ENCODE results near the gene SMOC2.
A peak's percentile ranks its signal among the peaks of the same experiment; 100 is the strongest.
"Not testable (repeated sequence)": the region's sequence is repeated elsewhere in the genome, so short reads cannot be mapped to it uniquely, and the experiment has no call there.

Gene SMOC2

DNA sequence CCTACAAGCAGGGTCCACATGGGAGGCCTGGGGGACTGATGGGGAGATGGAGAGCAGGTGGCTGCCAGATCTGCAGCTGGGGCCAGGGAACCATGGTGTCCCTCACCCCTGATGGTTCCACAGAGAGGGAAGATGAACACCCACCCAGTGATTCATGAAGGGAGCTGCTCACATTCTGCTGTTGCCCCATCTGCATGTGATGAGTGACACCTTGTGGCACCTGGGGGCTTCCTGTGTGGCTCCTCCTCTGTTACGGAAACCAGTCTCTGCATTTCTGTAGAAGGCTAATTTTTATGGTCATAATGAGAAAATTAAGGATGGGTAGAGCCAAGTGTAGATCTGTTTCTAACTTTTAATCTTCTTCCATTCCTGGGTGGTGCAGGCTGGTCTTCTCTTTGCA, 217.1 kb downstream of the SMOC2 start:
- no peak for DNase-seq (ENCODE audit: low spot score)

DNA sequence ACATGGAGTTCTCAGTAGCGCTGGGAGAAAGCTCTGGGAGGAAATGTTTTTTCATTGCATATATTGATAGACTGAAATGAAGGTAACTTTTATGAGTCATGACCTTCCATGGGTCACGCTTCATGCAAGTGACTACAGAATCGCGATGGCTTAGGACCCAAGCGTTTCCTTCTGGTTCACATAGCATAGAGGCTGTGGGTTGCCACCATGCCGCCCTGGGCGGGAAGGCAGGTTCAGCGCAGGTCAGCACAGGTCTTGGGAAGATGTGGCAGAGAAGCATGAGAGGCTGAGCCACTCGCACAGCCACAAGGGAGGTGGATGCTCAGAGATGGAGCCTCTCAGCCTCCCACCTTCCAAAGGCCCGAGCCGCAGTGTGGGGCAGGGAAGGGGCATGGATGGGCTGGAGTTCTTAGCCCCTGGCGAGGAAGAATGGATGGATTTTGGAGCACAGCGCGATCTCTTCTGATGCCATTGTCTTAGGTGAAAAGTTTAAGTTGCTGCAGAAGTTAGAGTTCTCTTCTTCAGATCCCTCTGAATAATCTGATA, 219.5 kb downstream of the SMOC2 start:
- DNase-seq (ENCODE audit: low spot score): no peak

DNA sequence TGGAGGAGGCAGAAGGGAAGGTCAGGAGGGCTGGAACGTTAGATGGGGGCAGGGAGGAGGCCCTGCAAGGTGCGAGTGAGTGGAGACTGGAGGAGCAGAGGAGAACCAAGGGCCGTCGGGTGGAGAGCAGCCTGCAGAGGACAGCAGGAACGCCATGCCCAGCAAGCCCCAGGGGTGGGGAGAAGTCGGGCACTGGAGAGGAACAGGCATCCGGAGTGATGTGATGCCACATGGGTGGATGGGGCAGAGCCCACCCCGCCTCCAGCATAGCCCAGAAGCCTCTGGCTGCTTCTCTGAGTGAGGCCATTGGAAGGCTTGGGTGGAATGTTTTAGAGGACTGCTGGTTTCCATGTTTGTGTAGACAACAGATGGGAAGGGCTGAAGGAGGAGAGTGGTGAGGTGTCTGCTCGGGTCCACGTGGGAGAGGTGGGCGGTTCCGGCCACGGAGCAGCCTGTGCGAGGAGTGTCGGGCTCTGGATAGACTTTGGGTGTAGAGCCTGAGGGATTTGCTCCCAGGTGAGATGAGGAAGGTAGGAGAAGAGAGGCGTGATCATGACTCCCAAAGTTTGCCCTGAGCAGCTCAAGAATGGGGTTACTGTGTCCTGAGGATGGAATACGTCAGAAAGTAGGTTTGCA, 221.4 kb downstream of the SMOC2 start:
- DNase-seq (ENCODE audit: low spot score): no peak

DNA sequence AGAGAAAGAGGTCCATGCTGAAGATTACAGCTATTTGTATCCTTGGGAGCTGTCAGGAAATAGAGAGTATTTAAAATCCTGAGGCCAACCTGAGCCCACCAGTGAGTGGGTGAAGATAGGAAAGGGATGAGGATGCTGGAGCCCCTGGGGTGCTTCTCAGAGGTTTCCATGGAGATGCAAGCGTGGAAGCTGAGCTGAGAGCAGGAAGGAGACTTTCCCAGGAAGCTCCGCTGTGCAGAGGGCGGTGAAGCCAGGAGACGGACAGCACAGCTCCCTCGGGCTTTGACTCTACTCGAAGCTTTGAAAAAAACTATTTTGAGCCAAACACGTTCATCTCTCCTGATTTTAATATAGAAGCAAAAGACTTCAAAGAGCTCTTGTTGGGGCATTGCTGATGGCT, 222.1 kb downstream of the SMOC2 start:
- no peak for DNase-seq (ENCODE audit: low spot score)

DNA sequence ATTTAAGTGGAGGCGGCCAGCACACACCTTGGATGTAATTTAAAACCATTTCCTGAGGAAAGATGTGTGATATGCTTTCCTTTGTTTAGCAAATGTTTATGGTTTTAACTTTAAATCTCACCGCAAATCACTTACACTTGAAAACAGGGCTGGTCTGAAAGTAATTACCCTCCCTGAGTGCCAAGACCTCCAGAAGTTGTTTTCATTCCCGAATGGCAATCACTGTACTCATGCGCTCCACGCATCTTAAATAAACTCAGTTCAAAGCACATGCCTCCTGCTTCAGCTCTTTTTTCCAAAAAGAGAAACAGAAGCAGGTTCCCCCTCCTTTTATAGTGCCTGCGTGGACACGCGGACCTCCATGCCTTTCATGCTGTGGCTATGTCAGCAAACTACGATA, 224.0 kb downstream of the SMOC2 start:
- no peak for DNase-seq (ENCODE audit: low spot score)

DNA sequence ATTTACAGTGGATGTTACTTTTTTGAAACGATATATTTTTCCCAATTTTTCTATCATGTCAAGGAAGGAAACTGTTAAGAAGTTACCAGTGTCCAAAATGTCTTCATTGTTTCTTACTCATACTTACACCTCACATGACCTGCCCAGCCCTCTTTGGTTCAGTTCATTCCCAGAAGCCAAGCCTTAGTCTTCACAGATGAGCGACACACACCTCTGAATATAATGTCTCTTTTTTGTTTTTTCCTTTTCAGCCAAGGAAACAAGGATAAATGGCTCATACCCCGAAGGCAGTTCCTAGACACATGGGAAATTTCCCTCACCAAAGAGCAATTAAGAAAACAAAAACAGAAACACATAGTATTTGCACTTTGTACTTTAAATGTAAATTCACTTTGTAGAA, 225.2 kb downstream of the SMOC2 start:
- DNase-seq (ENCODE audit: low spot score): no peak

DNA sequence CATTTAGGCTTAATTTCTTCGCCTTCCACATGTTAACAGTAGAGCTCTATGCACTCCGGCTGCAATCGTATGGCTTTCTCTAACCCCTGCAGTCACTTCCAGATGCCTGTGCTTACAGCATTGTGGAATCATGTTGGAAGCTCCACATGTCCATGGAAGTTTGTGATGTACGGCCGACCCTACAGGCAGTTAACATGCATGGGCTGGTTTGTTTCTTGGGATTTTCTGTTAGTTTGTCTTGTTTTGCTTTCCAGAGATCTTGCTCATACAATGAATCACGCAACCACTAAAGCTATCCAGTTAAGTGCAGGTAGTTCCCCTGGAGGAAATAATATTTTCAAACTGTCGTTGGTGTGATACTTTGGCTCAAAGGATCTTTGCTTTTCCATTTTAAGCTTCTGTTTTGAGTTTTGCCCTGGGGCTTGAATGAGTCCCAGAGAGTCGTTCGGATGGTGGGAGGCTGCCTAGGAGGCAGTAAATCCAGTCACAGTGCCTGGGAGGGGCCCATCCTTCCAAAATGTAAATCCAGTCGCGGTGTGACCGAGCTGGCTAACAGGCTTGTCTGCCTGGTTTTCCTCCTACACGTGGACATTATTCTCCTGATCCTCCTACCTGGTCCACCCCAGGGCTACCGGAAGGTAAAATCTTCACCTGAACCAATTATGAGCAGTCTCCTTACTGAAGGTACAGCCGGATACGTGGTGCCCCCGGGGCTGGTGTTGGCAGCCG, 225.9 kb downstream of the SMOC2 start:
- no peak for DNase-seq (ENCODE audit: low spot score)

DNA sequence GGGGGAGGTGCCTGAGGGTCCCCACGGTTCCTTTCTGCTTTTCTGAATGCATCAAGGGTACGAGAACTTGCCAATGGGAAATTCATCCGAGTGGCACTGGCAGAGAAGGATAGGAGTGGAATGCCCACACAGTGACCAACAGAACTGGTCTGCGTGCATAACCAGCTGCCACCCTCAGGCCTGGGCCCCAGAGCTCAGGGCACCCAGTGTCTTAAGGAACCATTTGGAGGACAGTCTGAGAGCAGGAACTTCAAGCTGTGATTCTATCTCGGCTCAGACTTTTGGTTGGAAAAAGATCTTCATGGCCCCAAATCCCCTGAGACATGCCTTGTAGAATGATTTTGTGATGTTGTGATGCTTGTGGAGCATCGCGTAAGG, 226.4 kb downstream of the SMOC2 start:
- no peak for DNase-seq (ENCODE audit: low spot score)

DNA sequence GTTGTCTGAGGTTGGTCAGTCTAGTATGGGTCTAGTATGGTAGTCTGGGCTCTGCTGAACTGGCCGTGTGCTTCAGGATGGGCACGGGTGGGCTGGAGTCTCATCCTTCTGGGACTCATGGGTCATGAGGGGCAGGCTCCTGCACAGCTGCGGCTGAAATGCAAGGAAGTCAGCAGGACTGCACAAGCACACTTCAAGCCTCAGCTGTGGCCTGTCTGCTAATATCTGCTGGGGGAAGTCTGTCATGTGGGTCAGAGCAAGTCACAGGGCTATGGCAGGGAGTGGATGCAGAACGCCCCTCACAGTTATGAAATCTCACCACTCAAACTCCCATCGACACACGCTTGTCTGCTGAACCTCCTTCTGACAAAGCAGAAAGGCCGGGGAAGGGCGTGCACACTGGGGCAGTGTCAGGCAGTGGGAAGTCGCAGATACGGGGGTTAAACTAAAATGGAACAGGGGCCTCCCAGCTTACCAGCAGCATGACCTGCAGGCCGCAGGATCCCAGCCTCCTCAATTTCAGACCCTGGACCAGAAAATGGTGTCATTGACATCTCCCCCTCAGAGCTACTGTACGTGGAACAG, 229.5 kb downstream of the SMOC2 start:
- DNase-seq (ENCODE audit: low spot score): no peak

DNA sequence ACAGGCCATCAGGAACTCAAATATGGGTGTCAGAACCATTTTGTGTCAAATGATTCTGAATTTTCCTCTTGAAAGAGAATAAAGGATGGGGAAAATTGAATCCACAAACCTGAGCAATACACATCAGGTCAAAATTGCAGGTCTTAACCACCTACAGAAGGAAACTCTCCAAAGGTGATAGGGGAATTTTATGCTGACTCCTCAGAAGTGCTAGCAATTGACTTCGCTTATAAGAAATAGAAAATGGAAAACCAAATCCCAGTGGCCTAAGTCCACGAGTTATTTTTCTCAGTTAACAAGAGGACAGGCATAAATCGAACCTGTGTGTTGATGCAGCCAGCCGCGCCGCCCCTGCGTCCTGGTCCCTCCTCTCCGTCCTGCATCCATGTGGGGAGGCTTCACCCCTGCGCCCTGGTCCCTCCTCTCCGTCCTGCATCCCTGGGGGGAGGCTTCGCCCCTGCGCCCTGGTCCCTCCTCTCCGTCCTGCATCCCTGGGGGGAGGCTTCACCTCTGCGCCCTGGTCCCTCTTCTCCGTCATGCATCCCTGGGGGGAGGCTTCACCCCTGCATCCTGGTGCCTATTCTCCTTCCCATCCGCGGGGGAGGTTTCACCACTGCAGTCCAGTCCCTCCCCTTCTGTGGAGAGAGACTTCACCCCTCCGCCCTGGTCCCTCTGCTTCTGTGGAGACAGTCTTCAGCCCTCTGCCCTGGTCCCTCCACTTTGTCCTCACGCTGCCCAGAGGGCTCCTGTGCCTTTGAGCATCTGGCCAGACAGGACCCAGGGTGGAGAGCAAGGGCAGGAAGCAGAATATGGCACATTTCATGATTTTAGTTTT, 230.3 kb downstream of the SMOC2 start:
- no peak for DNase-seq (ENCODE audit: low spot score)

DNA sequence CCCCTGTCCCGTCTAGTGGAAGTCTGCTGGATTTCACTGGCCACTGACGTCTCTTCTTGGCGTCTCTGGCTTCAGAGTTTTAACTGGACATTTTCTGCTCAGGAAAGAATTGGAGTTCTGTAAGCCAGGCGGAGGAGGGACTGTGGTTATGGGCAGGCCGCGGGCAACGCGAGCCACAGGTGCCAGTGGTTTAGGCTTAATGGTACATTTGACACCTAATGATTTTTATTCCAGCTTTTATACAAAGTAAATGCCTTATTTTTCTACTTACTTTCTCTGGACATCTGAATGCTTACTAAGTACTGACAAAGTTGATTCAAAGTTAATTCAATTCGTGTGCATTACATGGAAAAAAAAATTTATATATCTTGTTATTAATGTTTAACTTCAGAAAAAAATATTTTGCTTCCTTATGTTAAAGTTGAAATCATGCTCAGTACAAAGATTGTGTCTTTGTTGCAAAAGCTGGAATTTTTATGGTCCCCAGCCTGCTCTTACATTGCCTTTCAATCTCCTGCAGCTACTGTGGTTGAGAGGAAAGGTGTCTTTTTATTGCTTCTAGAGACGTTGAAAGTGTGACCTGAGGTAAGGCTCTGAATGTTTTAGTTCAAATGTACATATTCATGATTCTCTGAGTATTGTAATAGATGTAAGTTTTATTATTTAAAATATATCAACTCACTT, 231.0 kb downstream of the SMOC2 start:
- DNase-seq (ENCODE audit: low spot score): no peak

DNA sequence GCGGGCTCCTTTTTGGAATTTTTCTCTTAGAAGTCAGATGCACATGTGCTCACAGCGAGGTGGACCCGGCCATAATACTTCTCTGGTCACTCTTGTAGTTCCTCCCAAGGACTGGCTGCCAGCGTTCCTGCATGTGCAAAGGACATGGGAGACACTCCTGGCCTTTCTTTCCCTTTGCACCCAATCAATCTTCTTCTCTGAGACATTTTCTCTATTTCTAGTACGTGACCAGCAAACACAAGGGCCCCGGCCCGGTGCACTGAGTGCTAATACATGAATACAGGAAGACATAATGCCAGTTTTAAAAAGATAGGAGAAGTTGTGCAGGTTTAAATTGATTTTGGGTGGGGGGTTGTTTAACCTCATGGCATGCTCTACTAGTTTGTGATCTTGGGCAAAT, 233.6 kb downstream of the SMOC2 start:
- no peak for DNase-seq (ENCODE audit: low spot score)

DNA sequence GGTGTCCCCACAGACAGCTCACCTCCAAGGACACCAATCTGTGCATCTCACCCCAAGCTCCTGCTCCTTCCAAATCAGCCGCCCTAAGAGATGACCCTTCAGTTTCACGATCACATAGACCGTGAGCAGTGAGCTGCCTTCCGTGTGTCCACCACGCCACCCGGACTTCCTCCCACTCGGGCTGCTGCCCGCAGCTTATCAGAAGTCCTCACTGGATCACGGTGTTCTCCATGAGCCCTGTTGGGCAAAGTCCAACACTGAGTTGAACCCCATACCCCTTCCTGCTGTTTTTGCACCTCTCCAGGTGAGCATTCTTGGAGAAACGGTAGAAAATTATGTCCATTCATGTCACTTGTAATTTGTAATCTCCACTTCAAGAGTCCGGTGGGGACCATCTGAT, 234.4 kb downstream of the SMOC2 start:
- DNase-seq (ENCODE audit: low spot score): no peak

DNA sequence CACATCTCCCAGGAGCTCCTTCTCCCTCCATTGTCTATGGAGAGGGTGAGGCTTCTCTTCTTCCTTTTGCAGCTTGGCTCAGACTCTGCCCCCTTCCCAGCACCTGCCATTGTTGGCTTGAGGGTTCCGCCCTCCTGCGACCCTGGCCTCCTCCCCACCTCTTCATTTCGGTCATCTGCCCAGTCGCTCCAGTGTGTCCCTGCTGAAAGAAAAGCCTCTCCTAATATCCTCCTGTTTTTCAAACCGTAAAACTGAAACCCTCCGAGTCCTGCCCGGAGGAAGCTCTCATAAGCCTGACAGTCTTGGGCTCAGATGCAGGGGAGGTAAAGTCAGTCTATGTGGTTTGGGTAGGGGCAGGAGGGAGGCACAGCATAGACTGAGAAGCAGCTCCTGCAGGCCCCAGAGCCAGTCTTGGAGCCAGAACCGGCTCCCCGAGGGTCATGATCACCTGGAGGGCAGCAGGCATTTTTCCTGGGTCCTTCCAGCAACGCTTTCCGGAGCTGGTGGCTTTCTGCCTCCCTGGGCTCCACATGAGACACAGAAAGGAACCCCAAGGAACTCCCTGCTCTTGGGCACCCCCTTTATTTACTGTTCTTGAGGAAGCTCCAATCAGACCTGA, 235.1 kb downstream of the SMOC2 start:
- DNase-seq (ENCODE audit: low spot score): no peak

DNA sequence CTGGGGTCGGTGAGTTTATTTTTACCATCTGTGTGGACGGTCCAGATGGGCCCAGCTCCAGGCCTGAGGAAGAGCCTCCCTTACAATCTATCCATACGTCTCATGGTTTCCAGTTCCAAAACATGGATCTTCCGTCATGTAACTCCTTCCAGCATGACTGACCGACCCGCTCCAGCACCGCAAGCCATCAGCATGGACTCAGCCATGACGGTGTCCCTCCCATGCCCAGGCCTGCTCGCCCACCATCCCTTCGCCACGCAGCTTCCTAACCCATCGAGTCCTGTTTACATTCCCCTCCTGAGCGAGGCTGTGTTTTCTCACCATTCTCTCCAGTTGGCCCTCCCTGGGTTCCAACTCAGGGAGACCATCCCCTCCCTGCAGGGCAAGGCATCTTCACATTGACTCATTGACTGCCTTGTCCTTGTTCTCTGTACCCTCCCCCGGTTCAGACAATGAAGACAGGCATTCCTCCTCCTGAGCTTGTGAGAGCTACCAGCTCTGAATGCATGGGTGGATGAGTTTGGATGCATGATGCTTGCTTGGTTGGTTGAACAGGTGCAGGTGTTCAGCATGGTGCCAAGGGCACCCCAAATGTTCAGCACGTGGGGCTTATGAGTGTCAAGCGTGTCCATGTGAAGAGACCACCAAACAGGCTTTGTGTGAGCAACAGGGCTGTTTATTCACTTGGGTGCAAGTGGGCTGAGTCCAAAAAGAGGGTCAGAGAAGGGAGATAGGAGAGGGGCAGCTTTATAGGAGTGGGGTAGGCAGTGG, 235.8 kb downstream of the SMOC2 start:
- DNase-seq (ENCODE audit: low spot score): no peak

DNA sequence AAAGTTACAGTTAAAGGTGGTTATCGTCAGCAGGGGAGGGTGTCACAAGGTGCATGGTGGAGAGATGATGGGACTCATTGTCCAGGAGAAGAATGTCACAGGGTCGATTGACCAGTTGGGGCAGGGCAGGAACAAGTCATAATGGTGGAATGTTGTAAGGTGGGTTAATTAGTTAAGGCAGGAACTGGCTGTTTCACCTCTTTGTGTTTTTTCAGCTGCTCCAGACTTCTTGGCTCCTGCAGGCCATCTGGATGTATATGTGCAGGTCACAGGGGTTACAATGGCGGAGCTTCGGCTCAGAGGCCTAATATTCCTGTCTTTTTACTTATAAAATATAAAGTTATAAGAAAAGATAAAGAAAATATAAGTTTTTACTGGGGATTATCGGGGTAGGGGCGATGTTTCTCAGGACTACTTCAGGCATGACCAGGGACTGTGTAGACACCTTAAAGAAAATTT, 236.4 kb downstream of the SMOC2 start:
- not testable (repeated sequence) for DNase-seq (ENCODE audit: low spot score)

DNA sequence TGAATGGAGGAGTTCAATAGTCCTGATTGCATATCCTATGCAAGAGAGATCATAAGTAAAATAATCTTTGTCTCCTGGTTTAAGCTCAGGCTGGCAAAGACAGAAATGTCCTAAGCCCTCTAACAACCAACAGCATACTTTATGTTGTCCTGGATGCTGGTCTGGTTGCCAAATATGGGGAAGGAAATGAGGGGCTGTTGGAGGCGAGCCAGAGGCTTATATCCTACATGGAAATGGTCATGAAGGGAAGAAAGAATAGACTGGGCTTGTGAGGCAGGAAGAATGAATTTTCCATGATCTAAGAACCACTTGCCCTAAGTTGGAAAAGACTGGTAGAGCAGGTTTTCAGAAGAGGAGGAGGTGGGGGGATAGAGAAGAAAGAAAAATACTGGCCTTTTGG, 237.1 kb downstream of the SMOC2 start:
- no peak for DNase-seq (ENCODE audit: low spot score)

DNA sequence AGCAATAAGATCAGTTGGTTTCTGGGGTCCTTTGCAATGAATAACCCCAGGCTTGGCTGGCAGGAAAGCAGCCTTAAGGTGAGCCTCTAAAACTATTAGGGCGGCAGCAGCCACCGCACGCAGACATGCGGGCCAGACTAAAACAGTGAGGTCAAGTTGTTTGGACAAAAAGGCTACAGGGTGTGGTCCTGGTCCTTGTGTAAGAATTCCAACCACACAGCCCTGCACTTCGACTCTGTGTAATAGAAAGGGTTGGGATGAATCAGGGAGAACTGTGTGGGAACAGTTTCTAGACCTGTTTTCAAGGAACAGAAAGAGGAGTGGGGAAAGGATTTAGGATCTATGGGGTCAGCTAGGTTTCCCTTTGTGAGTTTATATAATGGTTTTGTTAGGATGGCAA, 237.6 kb downstream of the SMOC2 start:
- no peak for DNase-seq (ENCODE audit: low spot score)

DNA sequence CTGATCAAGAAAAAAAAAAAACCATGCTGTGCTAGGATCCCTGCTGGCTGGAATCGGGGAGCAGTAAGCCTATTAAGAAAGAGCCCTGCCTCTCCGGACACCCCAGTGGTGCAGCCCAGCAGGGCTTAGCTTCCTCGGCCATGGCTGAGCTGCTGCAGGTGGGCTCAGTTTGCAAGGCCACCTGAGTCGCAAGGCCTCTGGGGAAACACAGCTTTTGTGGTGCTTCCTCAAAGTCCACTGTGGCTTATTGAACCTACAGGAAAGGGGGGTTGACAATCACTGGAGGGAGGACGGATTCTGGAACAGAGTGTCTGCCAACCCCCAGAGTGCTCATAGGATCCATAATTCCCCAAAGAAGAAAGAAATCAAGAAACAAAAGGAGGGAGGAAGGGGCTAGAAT, 240.8 kb downstream of the SMOC2 start:
- no peak for DNase-seq (ENCODE audit: low spot score)

DNA sequence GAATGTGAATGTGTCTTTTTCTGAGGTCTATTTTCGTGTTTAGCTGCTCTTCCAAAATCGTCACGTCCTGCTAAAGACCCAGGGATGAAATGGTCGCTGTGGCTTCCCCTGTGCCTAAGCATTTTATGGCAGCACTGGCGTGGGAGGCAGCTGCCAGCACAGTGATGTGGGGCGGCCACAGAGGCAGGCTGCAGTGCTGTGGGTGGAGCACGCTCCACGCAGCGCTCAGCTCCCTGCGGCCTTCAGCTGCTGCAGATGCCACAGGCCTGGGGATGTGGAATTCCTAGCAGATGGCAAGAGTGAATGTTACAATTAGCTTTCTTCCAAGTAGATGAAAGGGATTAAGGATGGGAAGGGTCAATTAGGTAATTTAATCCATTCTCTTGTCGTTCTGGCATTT, 242.6 kb downstream of the SMOC2 start:
- peak; percentile 8 for DNase-seq (ENCODE audit: low spot score)

DNA sequence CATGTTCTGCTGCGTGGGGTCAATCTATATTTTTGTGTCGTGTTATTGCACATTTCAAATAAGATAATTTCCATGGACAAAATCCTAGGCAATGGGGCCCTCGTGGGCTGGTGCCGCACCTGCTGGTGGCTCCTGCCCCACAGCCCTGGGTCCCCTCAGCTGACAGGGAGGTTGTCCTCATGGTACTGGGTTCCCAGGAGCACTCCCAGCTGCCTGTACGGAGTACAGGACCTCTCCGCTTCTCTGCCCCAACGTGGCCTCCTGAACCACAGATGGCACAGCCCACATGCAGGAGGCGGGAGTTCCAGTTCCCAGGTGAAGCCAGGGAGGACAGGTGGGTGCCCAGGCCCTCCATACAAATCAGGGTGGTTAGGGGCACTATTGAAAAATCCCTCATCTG, 243.5 kb downstream of the SMOC2 start:
- DNase-seq (ENCODE audit: low spot score): no peak

All from pons (tissue), 1 donor.